Keratinocyte (primary cell): ENCODE results near the gene TUBGCP5.

Source experiments
- CTCF ChIP-seq, 3 experiments: IDR thresholded peaks in 1 of 3; conservative IDR thresholded peaks in 1 of 3; optimal IDR thresholded peaks in 1 of 3; 2 replicates in 2 of 3; 3 replicates in 1 of 3; pipeline versions ENCODE3 to v1.5.1; 2011; ENCODE audit warnings: low read length in 3 of 3, mild to moderate bottlenecking in 3 of 3, moderate library complexity in 2 of 3, control low read depth in 1 of 3, inconsistent platforms in 1 of 3; ENCODE audit not compliant: insufficient read depth in 2 of 3; ENCODE audit errors: extremely low read depth in 1 of 3
- EZH2 ChIP-seq: IDR thresholded peaks from one replicate; pipeline ENCODE4 v1.6.1; 2012; ENCODE audit warnings: inconsistent platforms, mild to moderate bottlenecking, low read length, moderate library complexity

GRCh38 chr15:22967084-22967770, 72.1 kb downstream of the TUBGCP5 start:
- TF ChIP-seq CTCF (optimal IDR thresholded peaks at IDR 0.05 in 1 of 3, IDR thresholded peaks at IDR 0.05 in 1 of 3, conservative IDR thresholded peaks at IDR 0.05 in 1 of 3; ENCODE audit: extremely low read depth in 1 of 3, insufficient read depth in 2 of 3, low read length in 3 of 3), result no peak
- no peak for TF ChIP-seq EZH2
